NB4 (cell line): Measurements from ENCODE around the gene RMP24.

Experiments used
- CTCF ChIP-seq: IDR thresholded peaks from one replicate; pipeline ENCODE4 v1.5.1; 2012; ENCODE audit warnings: low read depth, low read length
- MYC ChIP-seq: IDR thresholded peaks from 2 replicates; pipeline ENCODE4 v1.6.1; 2011; ENCODE audit warnings: low read depth, low read length
- POLR2A ChIP-seq: IDR thresholded peaks from 2 replicates; pipeline ENCODE4 v1.6.1; 2011; ENCODE audit warnings: mild to moderate bottlenecking; ENCODE audit not compliant: insufficient read length; ENCODE audit errors: extremely low read depth
- TF ChIP-seq, protein P1 (sequence below): IDR thresholded peaks from 2 replicates; pipeline ENCODE4 v1.6.1; 2011; ENCODE audit warnings: low read depth, low read length

- no peak for TF ChIP-seq CTCF
- no peak for TF ChIP-seq POLR2A
- TF ChIP-seq, protein P1, sequence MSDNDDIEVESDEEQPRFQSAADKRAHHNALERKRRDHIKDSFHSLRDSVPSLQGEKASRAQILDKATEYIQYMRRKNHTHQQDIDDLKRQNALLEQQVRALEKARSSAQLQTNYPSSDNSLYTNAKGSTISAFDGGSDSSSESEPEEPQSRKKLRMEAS: no peak
- no peak for TF ChIP-seq MYC
Observed at GRCh38 chr18:35949090-35949489, 23.4 kb upstream of the RMP24 start.
